GM18511 (cell line): ENCODE data around the gene PAPSS1.
"Not testable (repeated sequence)": the region's sequence is repeated elsewhere in the genome, so short reads cannot be mapped to it uniquely, and the experiment has no call there.

ENCODE experiments used
- ATAC-seq: cut with Tn5 transposase; IDR thresholded peaks from one replicate; pipeline ENCODE4 v1.9.1; 2021; ENCODE audit warnings: mild to moderate bottlenecking, moderate library complexity; ENCODE audit not compliant: unreplicated experiment

PAPSS1 gene

DNA sequence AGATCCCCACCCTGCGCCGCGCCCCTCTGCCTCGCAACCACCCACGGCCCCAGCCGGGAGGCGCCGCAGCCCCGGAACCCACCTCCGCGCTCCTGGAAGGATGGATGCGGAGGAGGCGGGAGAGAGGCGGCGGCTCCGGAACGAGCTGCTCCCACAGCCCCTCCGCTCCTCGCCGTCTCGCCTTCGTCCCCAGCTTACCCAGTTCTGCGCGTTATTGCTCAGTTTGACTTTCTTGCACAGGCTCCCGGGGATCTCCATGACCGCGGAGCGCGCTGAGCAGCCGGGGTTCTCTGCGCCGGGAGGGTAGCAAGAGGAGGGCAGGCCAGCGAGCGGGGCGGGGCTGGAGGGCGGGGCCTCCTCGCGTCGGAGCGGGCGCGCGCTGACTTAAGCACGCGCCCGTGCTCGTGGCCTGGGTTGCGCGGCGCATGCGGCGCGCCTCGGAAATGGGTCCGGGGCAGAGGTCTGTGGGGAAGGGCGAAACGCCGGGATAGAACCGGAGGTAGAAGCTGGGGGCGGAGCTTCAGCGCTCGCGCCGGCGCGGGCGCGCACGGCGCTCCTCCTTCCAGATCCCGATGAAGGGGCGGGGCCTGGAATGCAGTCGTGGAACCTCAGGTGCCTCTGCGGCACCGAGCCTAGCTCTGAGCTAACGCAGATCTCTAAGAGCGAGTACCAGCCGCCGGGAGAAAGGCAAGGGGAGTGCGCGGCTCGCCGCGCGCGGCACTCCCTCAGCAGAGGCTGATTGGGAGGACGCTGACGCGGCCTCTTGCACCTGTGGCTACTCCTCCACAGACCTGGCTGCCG lies at the start of gene PAPSS1:
Gene PAPSS1 (minus strand): TSS at position 313 of the 801 bp plus-strand sequence. CDS start 55 bp downstream, at position 258.
- peak; percentile 83 for ATAC-seq

DNA sequence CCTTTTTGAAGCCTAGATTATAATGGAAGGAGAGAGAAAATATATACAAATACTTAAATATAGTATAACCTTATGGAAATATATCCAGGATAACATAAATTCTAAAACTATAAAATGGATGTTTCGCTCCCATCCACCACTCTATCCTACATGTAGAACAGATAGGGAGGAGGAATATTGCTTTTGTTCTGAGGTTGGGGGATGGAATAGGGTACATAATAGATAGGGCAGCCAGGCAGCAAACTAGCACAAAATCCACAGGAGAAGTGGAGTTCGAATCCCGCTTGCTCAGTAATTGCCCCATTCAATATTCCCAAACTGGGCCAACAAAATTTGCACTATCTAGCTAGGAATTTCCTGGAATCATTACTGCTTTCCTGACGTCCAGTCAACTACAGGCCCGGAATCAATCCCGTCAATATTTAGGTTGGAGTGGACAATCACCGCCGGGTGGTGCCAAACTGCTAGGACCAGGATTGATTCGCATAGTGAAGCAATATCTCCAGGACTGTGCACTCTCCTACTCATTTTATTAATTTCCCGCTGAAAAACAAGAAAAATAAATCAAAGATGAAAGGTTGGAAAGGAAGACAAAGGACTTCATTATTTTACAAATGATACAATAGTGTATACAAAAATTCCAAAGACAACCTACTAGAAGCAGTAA lies 40.4 kb upstream of the PAPSS1 start:
- ATAC-seq: no peak

DNA sequence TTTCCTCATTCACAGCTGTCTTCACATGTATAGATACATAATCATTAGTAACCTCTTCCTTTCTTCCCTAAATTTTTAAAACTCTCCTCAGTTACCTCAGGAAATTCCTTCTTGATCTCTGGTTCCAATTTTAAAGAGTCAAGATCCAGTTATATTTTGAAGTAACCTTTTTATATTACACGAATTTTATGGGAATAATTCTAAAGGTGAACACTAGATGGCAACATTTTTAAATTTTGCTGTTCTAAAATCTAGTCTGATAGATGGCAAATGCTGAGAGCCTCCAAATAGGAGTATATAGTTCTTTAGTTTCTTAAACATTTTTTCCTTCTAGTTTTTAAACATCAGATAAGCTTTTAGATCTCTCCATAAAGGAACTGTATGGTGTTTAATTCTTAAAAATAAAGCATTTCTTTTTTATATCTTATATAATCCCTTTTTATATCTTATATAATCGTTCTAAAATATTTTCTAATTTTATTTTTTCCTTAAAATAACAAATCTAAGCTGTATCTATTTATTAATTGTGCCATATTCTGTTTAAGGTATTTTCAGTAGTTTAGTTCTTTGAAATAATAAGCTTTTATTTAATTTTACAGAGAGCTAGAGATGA lies 37.9 kb upstream of the PAPSS1 start:
- ATAC-seq: peak; percentile 52

DNA sequence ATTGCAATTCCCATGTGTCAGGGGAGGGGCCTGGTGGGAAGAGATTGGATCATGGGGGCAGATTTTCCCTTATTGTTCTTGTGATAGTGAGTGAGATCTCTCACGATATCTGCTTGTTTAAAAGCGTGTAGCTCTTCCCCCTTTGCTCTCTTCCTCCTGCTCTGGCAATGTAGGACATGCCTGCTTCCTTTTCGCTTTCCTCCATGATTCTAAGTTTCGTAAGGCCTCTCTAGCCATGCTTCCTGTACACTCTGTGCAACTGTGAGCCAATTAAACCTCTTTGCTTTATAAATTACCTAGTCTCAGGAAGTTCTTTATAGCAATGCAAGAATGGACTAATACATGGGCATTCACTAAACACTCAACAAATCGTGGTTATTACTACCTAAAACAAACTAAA lies 37.2 kb upstream of the PAPSS1 start:
- no peak for ATAC-seq

DNA sequence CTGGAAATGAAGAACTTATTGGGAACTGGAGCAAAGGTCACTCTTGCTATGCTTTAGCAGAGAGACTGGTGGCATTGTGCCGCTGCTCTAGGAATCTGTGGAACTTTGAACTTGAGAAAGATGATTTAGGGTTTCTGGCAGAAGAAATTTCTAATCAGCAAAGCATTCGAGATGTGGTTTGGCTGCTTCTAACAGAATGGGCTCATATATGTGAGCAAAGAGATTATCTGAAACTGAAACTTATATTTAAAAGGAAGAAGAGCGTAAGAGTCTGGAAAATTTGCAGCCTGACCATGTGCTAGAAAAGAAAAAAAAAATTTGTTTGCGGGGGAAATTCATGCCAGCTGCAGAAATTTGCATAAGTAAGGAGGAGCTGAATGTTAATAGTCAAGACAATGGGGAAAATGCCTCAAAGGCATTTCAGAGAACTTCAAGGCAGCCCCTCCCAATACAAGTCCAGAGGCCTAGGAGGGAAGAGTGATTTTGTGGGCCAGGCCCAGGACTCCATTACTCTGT lies 35.9 kb upstream of the PAPSS1 start:
- ATAC-seq: peak; percentile 68

DNA sequence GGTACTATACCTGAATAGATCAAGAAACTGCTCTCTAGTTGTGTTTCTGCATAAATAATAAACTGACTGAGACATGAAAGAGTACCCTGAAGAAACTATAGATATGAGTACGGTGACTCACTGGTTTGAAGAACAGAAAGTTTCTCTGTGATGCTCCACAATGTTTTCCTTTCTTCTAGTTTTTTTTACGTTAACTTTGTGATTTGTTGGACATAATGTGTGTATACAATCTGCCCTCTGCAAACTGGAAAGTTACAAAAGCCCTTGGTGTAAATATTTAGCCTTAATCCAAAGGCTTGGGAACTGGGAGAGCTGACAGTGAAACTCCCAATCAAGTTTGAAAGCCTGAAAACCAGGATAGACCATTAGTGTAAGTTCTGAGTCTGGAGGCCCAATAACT lies 31.6 kb upstream of the PAPSS1 start:
- no peak for ATAC-seq

DNA sequence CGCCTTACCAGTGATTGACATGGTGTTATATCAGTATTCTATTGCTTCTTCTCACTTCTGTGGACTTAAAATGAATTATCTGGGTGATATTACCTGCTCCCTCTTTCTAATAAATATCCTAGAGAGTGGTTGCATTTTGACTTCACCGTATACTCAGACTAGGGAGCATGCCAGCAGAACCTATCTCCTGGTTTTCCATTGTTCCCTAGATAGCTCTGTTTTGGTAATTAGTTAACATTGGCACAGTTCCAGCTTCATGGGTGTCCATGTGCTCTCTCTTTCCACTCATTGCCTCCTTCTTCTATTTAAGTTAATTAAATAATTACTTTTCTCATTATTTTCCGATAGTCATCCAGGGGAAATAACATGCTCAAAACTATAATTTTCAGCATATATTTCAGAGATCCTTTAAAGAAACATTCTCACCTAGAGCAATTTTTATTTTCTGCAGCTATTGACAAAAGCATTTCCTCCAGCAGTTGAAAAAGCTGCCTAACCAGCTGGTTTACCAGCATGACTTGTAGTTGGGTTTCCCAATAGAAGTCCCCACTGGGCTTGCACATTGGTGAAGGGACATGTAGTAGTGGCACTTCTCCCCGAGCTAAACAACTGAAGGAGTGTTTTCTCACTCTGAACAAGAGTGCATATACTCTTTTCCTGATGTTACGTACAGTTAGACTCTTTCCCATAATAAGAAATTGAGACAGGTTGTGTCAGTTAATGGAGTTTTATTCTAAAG lies 27.9 kb upstream of the PAPSS1 start:
- no peak for ATAC-seq

DNA sequence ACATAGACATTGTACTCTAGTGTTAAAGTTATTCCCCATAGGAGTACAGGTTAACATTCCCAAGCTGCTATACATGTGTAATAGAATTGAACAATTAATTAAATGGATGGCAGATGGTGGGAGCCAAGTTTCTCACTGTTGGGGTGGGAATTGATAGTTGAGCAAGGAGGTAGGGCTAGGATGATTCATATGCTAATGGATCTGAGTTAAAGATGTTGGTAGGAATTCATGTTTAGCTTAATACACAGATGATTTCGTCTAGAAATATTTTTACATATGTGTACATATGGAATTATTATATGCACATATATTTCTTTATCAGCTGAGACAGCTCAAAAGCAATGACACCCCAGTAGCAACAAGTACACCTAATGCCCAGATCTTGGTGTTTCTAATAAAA lies 26.1 kb upstream of the PAPSS1 start:
- no peak for ATAC-seq

DNA sequence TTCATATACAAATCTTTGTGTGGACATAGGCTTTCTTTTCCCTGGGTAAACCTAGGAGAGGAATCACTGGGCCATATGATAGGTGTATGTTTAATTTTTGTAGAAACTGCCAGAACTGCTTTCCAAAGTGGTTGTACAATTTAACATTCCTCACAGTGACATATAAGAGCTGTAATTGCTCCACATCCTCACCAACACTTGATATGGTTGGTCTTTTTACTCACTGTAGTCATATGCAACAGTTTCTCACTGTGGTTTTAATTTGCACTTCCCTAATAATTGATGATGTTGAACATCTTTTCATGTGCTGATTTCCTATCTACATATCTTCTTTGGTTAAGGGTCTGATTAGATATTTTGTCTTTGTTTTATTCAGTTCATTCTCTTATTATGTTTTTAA lies 24.5 kb upstream of the PAPSS1 start:
- no peak for ATAC-seq

DNA sequence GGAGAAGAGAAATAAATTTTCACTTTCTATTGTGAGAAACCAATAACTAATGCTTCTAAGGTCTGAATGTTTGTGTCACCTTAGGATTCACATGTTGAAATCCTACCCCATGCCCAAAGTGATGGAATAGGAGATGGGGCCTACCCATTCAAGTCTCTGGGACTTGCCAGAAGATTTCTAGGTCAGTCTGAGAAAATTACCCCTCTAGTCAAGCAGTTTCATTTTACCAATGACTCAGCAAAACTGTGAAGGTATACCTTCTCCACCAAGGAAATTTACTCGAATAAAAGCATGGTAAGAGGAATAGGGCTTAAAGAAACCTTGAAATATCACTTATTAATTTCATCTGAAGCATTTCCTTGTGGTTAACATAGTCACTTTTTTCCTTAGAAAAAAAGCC lies 23.5 kb upstream of the PAPSS1 start:
- ATAC-seq: peak; percentile 74

DNA sequence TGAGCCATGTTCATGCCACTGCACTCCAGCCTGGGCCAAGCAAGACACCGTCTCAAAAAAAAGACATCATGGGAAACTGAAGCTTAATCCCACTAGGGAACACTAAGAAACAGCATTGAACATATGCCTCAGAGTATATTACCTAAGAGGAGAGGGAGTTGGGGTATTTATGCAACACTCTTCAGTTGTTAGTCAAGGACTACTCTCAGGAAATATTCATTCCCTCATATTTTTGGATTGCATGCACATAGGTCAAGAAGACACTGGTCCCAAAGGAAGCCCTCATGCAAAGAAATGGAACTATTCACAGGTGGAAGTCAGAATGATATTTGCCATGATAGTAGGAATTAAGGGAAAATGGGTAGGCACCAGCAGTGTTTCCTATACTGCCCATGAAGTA lies 22.8 kb upstream of the PAPSS1 start:
- no peak for ATAC-seq

DNA sequence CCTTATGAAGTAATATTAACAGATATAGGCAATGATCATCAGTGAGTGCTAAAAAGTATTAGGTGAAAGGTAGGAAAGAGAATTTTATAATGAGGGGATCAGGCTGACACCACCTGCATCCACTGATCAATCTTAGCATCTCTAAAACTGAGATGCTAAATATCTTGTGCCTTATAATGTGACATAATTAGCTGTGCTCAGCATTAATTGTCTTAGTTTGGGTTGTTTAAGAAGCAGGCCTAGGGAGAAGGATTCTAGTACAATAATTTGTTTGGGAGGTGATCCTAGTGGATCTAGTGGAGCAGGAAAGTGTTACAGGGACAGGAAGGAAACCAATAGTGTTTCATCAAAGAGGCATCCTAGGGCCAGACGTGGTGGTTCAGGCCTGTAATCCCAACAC lies 22.2 kb upstream of the PAPSS1 start:
- ATAC-seq: no peak

DNA sequence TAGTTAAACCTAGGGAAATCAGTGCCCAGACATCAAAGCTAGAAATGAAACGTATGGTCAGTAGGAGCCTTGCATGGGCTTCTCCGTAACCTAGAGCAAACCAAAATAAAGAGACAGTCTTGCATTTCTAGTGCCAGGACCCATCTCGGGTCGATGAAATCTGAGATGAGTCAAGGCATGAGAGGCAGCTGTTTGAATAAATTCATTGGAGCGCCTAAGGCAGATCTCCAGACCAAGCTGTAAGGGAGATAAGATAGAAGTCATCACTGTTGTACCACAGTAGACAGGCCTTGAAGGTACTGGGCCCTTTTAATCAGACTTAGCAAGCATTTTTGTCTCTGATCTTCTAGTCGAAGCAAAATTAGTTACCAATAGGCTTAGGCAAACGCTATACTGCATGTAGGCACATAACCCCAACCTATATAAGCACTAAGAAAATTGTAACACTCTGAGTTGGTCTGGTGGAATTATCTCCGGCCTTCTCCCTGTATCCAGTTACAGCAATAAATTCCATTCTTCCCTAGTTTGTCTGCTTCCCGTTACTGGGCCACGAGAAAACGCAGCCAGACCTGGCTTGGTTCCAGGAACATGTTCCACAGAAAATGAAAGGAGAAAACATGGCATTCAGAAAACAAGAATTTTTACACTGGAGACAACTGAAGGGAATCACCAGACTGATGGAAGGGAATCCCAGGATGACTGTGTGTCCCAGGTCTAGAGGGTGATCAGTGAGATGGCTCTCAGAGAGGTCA lies 21.1 kb upstream of the PAPSS1 start:
- ATAC-seq: no peak

DNA sequence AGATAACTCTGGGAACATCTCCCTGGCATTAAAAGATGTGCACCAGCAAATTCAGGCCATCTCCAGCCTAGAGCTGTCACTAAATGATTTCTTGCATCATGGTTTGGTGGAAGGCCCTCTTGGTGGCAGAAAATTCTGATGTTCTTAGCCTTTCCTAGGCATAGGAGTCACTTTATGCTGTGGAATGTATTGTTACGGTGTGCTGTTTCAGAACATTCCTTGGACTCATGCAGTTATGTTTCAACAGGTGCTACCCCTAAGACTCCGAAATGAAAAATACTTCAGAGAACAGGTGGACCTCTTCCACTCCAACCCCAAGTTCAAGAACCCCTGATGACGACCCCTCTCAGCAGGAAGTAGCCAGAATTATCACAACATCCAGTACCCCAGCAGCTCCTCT lies 20.3 kb upstream of the PAPSS1 start:
- no peak for ATAC-seq

DNA sequence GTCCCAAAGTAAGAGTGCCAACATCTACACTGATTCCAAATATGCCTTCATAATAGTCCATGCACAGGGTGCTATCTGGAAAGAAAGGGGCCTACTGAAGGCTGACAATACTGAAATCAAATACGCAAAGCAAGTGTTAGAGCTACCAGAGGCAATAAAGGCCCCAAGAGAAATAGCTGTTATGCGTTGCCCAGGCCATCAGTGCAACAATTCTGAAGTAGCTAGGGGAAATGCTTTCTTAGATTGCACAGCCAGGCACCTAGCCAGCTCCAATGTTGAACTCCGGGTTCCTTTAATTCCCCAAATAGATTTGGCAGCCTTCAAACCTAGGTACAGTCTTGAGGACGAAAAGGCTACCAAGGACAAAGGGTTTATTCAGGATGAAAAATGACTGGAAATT lies 17.4 kb upstream of the PAPSS1 start:
- no peak for ATAC-seq

DNA sequence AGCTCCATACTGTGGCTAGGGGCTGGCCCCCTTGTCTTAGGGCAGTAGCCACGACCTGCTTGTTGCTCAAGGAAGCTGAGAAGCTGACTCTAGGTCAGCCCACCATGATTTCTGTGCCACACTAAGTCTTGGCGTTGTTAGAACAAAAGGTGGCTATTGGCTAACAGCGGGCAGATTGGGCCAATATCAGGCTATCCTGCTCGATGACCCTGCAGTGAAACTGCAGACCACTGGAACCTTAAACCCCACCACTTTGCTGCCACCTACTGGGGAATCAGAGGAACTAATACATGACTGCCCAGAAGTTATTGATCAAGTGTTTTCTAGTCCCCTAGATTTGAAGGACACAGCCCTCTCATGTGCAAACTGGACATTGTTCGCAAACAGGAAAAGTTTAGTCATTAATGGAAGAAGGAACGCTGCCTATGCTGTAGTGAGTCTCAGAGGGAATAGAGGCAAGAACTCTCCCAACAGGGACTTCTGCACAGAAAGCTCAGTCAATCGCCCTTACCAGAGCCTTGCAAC lies 17.0 kb upstream of the PAPSS1 start:
- peak; percentile 73 for ATAC-seq

DNA sequence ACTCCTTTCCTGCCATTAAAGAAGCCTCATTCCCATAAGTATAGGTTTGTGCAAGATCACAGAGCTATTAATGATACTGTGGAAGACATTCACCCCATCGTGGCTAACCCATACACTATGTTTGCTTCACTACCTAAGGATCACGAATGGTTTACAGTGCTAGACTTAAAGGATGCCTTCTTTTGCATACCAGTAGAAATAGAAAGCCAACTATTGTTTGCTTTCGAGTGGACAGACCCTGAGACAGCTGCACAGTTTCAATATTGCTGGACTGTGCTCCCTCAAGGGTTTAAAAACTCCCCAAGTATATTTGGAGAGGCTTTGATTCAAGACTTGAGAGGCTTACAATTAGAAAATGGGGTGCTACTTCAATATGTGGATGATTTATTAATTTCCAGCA lies 16.0 kb upstream of the PAPSS1 start:
- peak; percentile 45 for ATAC-seq

DNA sequence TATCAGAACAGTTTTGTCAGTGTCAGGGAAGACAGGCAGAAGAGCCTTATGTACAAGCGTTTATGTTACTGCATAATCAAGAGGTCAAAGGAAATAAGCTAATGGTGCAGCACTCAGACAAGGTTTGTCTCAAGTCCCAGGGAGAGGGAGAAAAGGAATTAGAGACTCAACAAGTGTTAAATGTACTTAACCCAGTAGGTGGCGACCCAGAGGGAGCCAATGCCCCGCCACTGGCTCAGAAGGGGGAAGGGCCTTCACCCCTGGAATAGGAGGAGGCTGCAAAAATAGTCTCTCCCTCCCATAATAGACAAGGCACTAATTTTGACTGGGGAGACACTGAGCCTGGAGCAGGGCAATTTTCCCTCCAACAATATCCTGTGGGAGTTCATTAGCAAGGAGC lies 14.1 kb upstream of the PAPSS1 start:
- no peak for ATAC-seq

DNA sequence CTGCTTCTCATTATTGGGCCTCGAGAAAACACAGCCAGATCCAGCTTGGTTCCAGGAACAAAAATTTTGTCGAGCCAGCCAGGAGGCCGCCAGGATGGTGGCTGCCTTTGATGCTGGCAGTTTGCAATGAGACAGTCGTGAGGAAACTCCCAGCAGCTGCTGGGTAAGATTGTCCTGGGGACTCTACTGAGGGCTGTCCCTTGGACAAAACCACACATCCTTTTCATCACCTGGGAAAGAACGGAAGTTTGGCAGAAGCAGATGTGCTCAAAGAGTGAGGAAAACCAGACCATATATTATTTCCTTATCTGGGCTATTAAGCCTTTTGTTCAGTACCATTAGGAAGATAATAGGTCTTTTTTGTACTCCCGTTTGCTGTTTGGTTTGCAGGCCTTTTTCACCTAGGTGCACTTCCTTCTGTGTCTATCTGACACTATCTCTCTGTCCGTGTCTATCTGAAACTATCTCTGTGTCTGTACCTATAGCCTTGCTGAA lies 13.4 kb upstream of the PAPSS1 start:
- ATAC-seq: no peak

DNA sequence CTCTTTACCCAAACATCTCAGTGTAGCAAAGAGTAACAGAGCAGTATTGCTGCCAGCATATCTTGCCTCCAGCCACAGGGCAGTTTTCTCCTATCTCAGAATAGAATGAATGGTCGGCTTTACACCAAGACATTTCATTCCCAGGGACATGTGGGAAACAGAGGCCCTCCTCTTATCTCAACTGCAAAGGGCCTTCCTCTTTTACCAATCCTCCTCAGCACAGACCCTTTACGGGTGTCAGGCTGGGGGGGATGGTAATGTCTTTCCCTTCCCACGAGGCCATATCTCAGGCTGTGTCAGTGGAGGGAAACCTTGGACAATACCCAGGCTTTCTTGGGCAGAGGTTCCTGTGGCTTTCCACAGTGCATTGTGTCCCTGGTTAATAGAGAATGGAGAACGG lies 9.0 kb upstream of the PAPSS1 start:
- not testable (repeated sequence) for ATAC-seq
